ENCODE measurements around the gene RABGAP1.

GRCh38 chr9:123083680-123084079, 142.9 kb downstream of the RABGAP1 start:
- TF ChIP-seq CTCF (IDR thresholded peaks at IDR 0.05): no peak
- no peak for TF ChIP-seq POLR2AphosphoS5 (IDR thresholded peaks at IDR 0.05; ENCODE audit: insufficient read depth in 1 of 2, low read depth in 1 of 2)

Measured in vagina (tissue), 2 donors.